Suprapubic skin (tissue), 3 donors: ENCODE results near the gene FUBP1.

ENCODE experiments used
- POLR2A ChIP-seq, 2 donors: fragments of 450-650 bp; IDR thresholded peaks; one replicate each; pipeline ENCODE4 v1.6.1; 2017; ENCODE audit warnings: antibody characterized with exemption in 2 of 2, mild to moderate bottlenecking in 2 of 2, moderate library complexity in 2 of 2
- TF ChIP-seq, protein P1 (sequence below), 2 donors: fragments of 200-600 bp in 1 of 2; fragments of 450-650 bp in 1 of 2; sonication (generic) in 1 of 2; IDR thresholded peaks; one replicate each; pipeline ENCODE4 v1.5.1; 2016 to 2019; ENCODE audit warnings: antibody characterized with exemption in 2 of 2, mild to moderate bottlenecking in 1 of 2, moderate library complexity in 1 of 2

DNA sequence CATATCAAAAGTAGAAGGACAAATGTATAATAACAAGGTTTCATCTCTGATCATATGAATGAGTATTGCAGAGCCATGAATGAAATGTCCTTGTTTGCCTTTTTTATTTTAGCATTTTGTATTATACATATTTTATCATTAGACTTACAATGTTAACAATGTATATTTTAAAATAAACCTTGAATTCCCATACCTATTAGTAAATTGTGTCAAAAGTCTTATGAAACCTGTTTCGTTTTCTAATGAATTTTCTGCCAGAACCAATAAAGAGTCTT is 26.5 kb upstream of the FUBP1 start:
- no peak for TF ChIP-seq POLR2A (IDR thresholded peaks at IDR 0.05)
- TF ChIP-seq, protein P1, sequence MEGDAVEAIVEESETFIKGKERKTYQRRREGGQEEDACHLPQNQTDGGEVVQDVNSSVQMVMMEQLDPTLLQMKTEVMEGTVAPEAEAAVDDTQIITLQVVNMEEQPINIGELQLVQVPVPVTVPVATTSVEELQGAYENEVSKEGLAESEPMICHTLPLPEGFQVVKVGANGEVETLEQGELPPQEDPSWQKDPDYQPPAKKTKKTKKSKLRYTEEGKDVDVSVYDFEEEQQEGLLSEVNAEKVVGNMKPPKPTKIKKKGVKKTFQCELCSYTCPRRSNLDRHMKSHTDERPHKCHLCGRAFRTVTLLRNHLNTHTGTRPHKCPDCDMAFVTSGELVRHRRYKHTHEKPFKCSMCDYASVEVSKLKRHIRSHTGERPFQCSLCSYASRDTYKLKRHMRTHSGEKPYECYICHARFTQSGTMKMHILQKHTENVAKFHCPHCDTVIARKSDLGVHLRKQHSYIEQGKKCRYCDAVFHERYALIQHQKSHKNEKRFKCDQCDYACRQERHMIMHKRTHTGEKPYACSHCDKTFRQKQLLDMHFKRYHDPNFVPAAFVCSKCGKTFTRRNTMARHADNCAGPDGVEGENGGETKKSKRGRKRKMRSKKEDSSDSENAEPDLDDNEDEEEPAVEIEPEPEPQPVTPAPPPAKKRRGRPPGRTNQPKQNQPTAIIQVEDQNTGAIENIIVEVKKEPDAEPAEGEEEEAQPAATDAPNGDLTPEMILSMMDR (IDR thresholded peaks at IDR 0.05), result no peak
